GM20431 (cell line): Measurements from ENCODE around the gene IL16.

Experiments
- in situ Hi-C: fragments of 300-500 bp; cut with MseI, MboI; formaldehyde crosslinking; loops from one replicate; pipeline ENCODE4 v1.15.0; 2020; ENCODE audit warnings: low sequenced_read_pairs; ENCODE audit not compliant: unreplicated experiment

The IL16 gene

GRCh38 chr15:81284256-81285031, 87.8 kb downstream of the IL16 start:
- in situ Hi-C loops: no loop called here

- in situ Hi-C loops: no loop called here
Measured at GRCh38 chr15:81285461-81285860, 88.8 kb downstream of the IL16 start.

GRCh38 chr15:81286621-81287121, 90.0 kb downstream of the IL16 start:
- in situ Hi-C loops: no loop called here

GRCh38 chr15:81288040-81288439, 91.4 kb downstream of the IL16 start:
- in situ Hi-C loops: no loop called here

- in situ Hi-C loops: no loop called here
Measured at GRCh38 chr15:81288616-81289015, 91.9 kb downstream of the IL16 start.

GRCh38 chr15:81289910-81290309, 93.2 kb downstream of the IL16 start:
- in situ Hi-C loops: no loop called here

GRCh38 chr15:81291916-81292522, 95.3 kb downstream of the IL16 start:
- in situ Hi-C loops: no loop called here

- in situ Hi-C loops: no loop called here
Measured at GRCh38 chr15:81292523-81293001, 95.9 kb downstream of the IL16 start.

GRCh38 chr15:81293728-81294515, 97.2 kb downstream of the IL16 start:
- in situ Hi-C loops: no loop called here

- in situ Hi-C loops: no loop called here
Measured at GRCh38 chr15:81294516-81294880, 97.8 kb downstream of the IL16 start.

- in situ Hi-C loops: no loop called here
Measured at GRCh38 chr15:81295486-81296121, 98.9 kb downstream of the IL16 start.

- in situ Hi-C loops: no loop called here
Measured at GRCh38 chr15:81296186-81296585, 99.5 kb downstream of the IL16 start.

GRCh38 chr15:81296673-81297072, 100.0 kb downstream of the IL16 start:
- in situ Hi-C loops: no loop called here

- in situ Hi-C loops: no loop called here
Measured at GRCh38 chr15:81297147-81297572, 100.5 kb downstream of the IL16 start.

GRCh38 chr15:81297603-81298575, 101.2 kb downstream of the IL16 start:
- in situ Hi-C loops: no loop called here

GRCh38 chr15:81298611-81299010, 101.9 kb downstream of the IL16 start:
- in situ Hi-C loops: no loop called here

- in situ Hi-C loops: no loop called here
Measured at GRCh38 chr15:81299156-81299555, 102.5 kb downstream of the IL16 start.

- in situ Hi-C loops: no loop called here
Measured at GRCh38 chr15:81299630-81300273, 103.1 kb downstream of the IL16 start.

- in situ Hi-C loops: no loop called here
Measured at GRCh38 chr15:81301385-81301784, 104.7 kb downstream of the IL16 start.
